Tibial artery (tissue), 4 donors: ENCODE measurements around the gene GLG1.

ENCODE experiments used
- DNase-seq, 2 donors: peaks; one replicate each; pipeline ENCODE4 v3.0.0-alpha.2; 2019
- H3K27ac ChIP-seq, 2 donors: fragments of 200-600 bp; sonication (generic) in 1 of 2; 1 replicate in 1 of 2; 2 replicates in 1 of 2; pipeline ENCODE4 v1.5.1; 2018 to 2019; ENCODE audit warnings: mild to moderate bottlenecking in 1 of 2
- H3K27me3 ChIP-seq, 2 donors: fragments of 200-600 bp; sonication (generic) in 1 of 2; one replicate each; pipeline versions ENCODE4 v1.5.1 to v1.6.0; 2016 to 2019
- H3K36me3 ChIP-seq, 3 donors: fragments of 200-600 bp; sonication (generic) in 2 of 3; one replicate each; pipeline ENCODE4 v1.5.1; 2016 to 2019; ENCODE audit warnings: mild to moderate bottlenecking in 2 of 3
- H3K4me1 ChIP-seq, 4 donors: fragments of 200-600 bp; sonication (generic) in 2 of 4; 1 replicate in 3 of 4; 2 replicates in 1 of 4; pipeline ENCODE4 v1.5.1; 2016 to 2019
- H3K4me3 ChIP-seq, 2 donors: fragments of 200-600 bp; sonication (generic) in 1 of 2; 1 replicate in 1 of 2; 2 replicates in 1 of 2; pipeline ENCODE4 v1.5.1; 2018 to 2019; ENCODE audit warnings: mild to moderate bottlenecking in 2 of 2
- H3K9me3 ChIP-seq, 3 donors: fragments of 200-600 bp; sonication (generic) in 1 of 3; one replicate each; pipeline ENCODE4 v1.5.1; 2016 to 2019
- CTCF ChIP-seq, 2 experiments: fragments of 200-600 bp in 1 of 2; fragments of 450-650 bp in 1 of 2; IDR thresholded peaks; one replicate each; pipeline ENCODE4 v1.5.1; 2017 to 2019; ENCODE audit warnings: antibody characterized with exemption in 2 of 2, mild to moderate bottlenecking in 1 of 2, moderate library complexity in 1 of 2
- intact Hi-C: fragments of 100-400 bp; cut with DNase I; formaldehyde crosslinking; loops from one replicate; pipeline ENCODE4 v1.15.0; 2023; ENCODE audit warnings: low total_unique reads

GLG1 gene

GRCh38 chr16:74455213-74455612, 151.7 kb downstream of the GLG1 start:
- DNase-seq, result no peak
- Histone ChIP-seq H3K27ac (no peak overlapping the region), H3K9me3 (no peaks in the 10 kb centered on the region), H3K36me3 (peaks cover 72 to 98% (median 74%) of the 10 kb centered on the region in 3 donors), H3K4me3 (no peak overlapping the region), H3K4me1 (no peaks in the 10 kb centered on the region), H3K27me3 (no peaks in the 10 kb centered on the region)
- intact Hi-C loops, result no loop called here
- TF ChIP-seq CTCF (IDR thresholded peaks at IDR 0.05), result no peak

DNA sequence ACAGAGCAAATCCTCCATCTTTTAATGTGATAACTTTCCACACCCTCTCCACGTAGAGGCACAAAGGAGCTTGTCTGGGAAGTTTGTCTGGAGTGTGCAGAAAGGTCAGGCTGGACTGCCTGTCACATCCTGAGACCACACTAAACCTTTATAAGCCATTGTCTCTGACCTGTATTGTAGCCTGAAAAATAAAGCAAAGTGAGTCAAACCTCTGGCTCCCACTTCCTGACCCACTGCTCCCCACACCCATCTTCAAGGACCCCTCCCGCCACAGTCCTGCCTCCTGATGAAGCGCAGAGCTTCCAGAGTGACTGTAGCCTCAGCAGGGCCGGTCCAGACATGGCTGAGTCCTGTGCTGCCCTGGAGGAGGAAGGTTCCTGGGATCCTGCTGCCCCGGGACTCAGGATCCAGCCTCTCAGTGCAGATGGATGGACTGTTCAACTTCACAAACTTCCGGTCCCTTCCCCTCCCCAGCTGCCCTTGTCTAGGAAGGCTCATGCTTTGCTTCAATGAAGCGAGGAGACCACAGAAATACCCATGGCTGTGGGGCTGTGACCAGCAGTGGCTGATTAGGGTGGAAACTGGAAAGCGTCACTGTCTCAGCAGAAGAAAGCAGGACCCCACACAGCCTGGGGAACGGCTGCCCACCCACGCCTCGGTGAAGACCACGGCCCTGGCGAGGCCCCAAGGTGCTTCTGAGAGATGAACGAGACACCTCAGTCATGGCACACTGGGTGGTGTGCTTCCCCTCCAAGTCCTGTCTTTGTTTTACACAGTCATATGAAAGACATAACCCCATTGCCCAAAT, 154.8 kb downstream of the GLG1 start:
- Histone ChIP-seq H3K9me3 (no peaks in the 10 kb centered on the region), H3K36me3 (peaks cover 53 to 94% (median 53%) of the 10 kb centered on the region in 3 donors), H3K4me3 (no peak overlapping the region), H3K27ac (no peak overlapping the region), H3K27me3 (no peaks in the 10 kb centered on the region), H3K4me1 (peaks cover 0 to 18% (median 3%) of the 10 kb centered on the region in 4 donors)
- TF ChIP-seq CTCF (IDR thresholded peaks at IDR 0.05), result no peak
- intact Hi-C loops, result no loop called here
- no peak for DNase-seq

DNA sequence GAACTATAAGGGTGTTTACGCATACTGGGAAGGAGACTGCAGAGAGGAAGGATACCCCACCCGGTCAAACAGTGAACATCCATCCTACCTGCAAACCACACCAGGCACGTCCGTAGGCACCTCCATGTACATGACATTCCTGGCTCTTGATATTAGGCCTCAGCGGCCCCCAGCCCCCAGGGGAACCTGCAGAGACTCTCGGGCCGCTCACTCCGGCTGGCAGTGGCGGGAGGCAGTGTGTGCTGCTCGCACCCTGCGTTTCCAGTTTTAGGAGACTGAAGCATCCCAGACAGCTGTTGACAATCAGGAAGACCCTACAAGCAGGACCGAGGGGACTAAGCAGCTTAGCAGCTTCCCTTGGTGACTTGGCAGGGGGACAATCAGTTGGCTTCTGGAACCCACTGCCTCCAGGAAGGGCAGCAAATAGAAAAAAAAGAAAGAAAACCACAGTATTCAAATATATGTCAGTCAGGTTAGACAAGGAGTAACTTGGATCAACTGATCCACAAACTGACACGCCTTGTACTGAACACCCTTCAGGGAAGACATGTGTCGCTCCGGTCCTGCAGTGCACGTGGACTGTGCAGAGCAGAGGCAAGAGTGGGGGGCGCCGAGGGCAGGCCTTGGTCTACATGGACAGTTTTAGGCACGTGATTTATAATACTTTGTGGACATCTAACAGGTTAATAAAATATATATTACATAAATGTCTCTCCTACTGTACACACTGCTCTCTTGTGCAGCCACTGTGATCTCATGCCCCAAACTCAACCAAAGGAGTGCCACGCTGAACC, 155.8 kb downstream of the GLG1 start:
- Histone ChIP-seq H3K4me3 (no peak overlapping the region), H3K36me3 (peaks cover 43 to 84% (median 43%) of the 10 kb centered on the region in 3 donors), H3K9me3 (no peaks in the 10 kb centered on the region), H3K27ac (no peak overlapping the region), H3K4me1 (peaks cover 0 to 18% (median 3%) of the 10 kb centered on the region in 4 donors), H3K27me3 (no peaks in the 10 kb centered on the region)
- intact Hi-C loops, result no loop called here
- no peak for DNase-seq
- TF ChIP-seq CTCF (IDR thresholded peaks at IDR 0.05), result no peak

GRCh38 chr16:74450236-74450635, 156.7 kb downstream of the GLG1 start:
- H3K27me3 ChIP-seq, result no peaks in the 10 kb centered on the region
- H3K27ac ChIP-seq, result peak overlapping the region; percentile 52 to 56
- no peak for DNase-seq
- H3K4me1 ChIP-seq, result peaks cover 0 to 18% (median 3%) of the 10 kb centered on the region in 4 donors
- no peak for TF ChIP-seq CTCF (IDR thresholded peaks at IDR 0.05)
- no peaks in the 10 kb centered on the region for H3K9me3 ChIP-seq
- intact Hi-C loops, result no loop called here
- H3K4me3 ChIP-seq, result no peak overlapping the region
- peaks cover 34 to 75% (median 35%) of the 10 kb centered on the region in 3 donors for H3K36me3 ChIP-seq

GRCh38 chr16:74449470-74449869, 157.4 kb downstream of the GLG1 start:
- TF ChIP-seq CTCF (IDR thresholded peaks at IDR 0.05), result no peak

More at GRCh38 chr16:74449470-74449869, 157.4 kb downstream of the GLG1 start:
- Histone ChIP-seq H3K27ac (peak overlapping the region; percentile 52 to 56), H3K4me1 (peaks cover 0 to 18% (median 3%) of the 10 kb centered on the region in 4 donors), H3K9me3 (no peaks in the 10 kb centered on the region), H3K4me3 (no peak overlapping the region), H3K36me3 (peaks cover 28 to 68% (median 32%) of the 10 kb centered on the region in 3 donors), H3K27me3 (no peaks in the 10 kb centered on the region)
- DNase-seq, result peak in 1 of 2 donors; percentile 74
- intact Hi-C loops, result no loop called here
